Skeletal muscle satellite cell (primary cell): ENCODE results near the gene ATP8B1.
"Not testable (repeated sequence)": the region's sequence is repeated elsewhere in the genome, so short reads cannot be mapped to it uniquely, and the experiment has no call there.

Experiments
- H3K27me3 ChIP-seq: 2 replicates; pipeline ENCODE4 v1.7.0; 2013; ENCODE audit warnings: low read length; ENCODE audit not compliant: control insufficient read depth, insufficient read depth
- H3K36me3 ChIP-seq: 2 replicates; pipeline ENCODE4 v1.7.0; 2013; ENCODE audit warnings: mild to moderate bottlenecking, control low read depth, low read length; ENCODE audit not compliant: insufficient read depth
- H3K4me1 ChIP-seq: 2 replicates; pipeline ENCODE4 v1.7.0; 2013; ENCODE audit warnings: low read length; ENCODE audit not compliant: control insufficient read depth, insufficient read depth
- H3K4me2 ChIP-seq: 2 replicates; pipeline ENCODE4 v1.7.0; 2013; ENCODE audit warnings: mild to moderate bottlenecking, low read length
- H3K4me3 ChIP-seq: 2 replicates; pipeline ENCODE4 v1.7.0; 2013; ENCODE audit warnings: low read length
- H3K9ac ChIP-seq: 2 replicates; pipeline ENCODE4 v1.7.0; 2013; ENCODE audit warnings: mild to moderate bottlenecking, low read depth, low read length, moderate library complexity
- H3K9me3 ChIP-seq: replicated peaks from 2 replicates; pipeline ENCODE4 v1.7.0; 2013; ENCODE audit warnings: mild to moderate bottlenecking, control low read depth, low read length

ATP8B1 gene

GRCh38 chr18:57836557-57836956 lies 33.4 kb upstream of the ATP8B1 start:
- no peak overlapping the region for H3K9ac ChIP-seq
- H3K4me1 ChIP-seq, result peaks cover 30% of the 10 kb centered on the region
- no peak overlapping the region for H3K4me3 ChIP-seq
- H3K9me3 ChIP-seq, result no peaks in the 10 kb centered on the region
- H3K4me2 ChIP-seq, result no peak overlapping the region
- no peaks in the 10 kb centered on the region for H3K36me3 ChIP-seq
- H3K27me3 ChIP-seq, result no peaks in the 10 kb centered on the region

- H3K9ac ChIP-seq, result no peak overlapping the region
- H3K36me3 ChIP-seq, result no peaks in the 10 kb centered on the region
- no peak overlapping the region for H3K4me2 ChIP-seq
- H3K4me1 ChIP-seq, result peaks cover 30% of the 10 kb centered on the region
- H3K9me3 ChIP-seq, result no peaks in the 10 kb centered on the region
- no peaks in the 10 kb centered on the region for H3K27me3 ChIP-seq
- no peak overlapping the region for H3K4me3 ChIP-seq
Measured at GRCh38 chr18:57835904-57836303, 32.8 kb upstream of the ATP8B1 start.

- Histone ChIP-seq H3K9ac (no peak overlapping the region), H3K36me3 (no peaks in the 10 kb centered on the region), H3K4me1 (peaks cover 20% of the 10 kb centered on the region), H3K27me3 (no peaks in the 10 kb centered on the region), H3K4me2 (no peak overlapping the region), H3K9me3 (no peaks in the 10 kb centered on the region), H3K4me3 (no peak overlapping the region)
Measured at GRCh38 chr18:57834616-57835015, 31.5 kb upstream of the ATP8B1 start.

GRCh38 chr18:57833441-57834101 lies 30.5 kb upstream of the ATP8B1 start:
- no peaks in the 10 kb centered on the region for H3K36me3 ChIP-seq
- no peaks in the 10 kb centered on the region for H3K9me3 ChIP-seq
- no peak overlapping the region for H3K9ac ChIP-seq
- H3K4me1 ChIP-seq, result peaks cover 10% of the 10 kb centered on the region
- H3K27me3 ChIP-seq, result no peaks in the 10 kb centered on the region
- peak overlapping the region; percentile 55 for H3K4me2 ChIP-seq
- H3K4me3 ChIP-seq, result no peak overlapping the region

- H3K4me3 ChIP-seq, result no peak overlapping the region
- H3K9me3 ChIP-seq, result no peaks in the 10 kb centered on the region
- peaks cover 10% of the 10 kb centered on the region for H3K4me1 ChIP-seq
- no peaks in the 10 kb centered on the region for H3K27me3 ChIP-seq
- no peak overlapping the region for H3K4me2 ChIP-seq
- H3K36me3 ChIP-seq, result no peaks in the 10 kb centered on the region
- no peak overlapping the region for H3K9ac ChIP-seq
Measured at GRCh38 chr18:57832730-57833129, 29.6 kb upstream of the ATP8B1 start.

GRCh38 chr18:57831597-57832377 lies 28.7 kb upstream of the ATP8B1 start:
- Histone ChIP-seq H3K9ac (no peak overlapping the region), H3K4me1 (peaks cover 10% of the 10 kb centered on the region), H3K9me3 (no peaks in the 10 kb centered on the region), H3K36me3 (no peaks in the 10 kb centered on the region), H3K4me3 (no peak overlapping the region), H3K27me3 (no peaks in the 10 kb centered on the region), H3K4me2 (no peak overlapping the region)

- Histone ChIP-seq H3K27me3 (no peaks in the 10 kb centered on the region), H3K9ac (no peak overlapping the region), H3K36me3 (no peaks in the 10 kb centered on the region), H3K9me3 (no peaks in the 10 kb centered on the region), H3K4me3 (no peak overlapping the region), H3K4me2 (no peak overlapping the region), H3K4me1 (no peaks in the 10 kb centered on the region)
Measured at GRCh38 chr18:57827646-57828045, 24.5 kb upstream of the ATP8B1 start.

GRCh38 chr18:57826252-57826651 lies 23.1 kb upstream of the ATP8B1 start:
- no peak overlapping the region for H3K9ac ChIP-seq
- H3K4me2 ChIP-seq, result no peak overlapping the region
- no peaks in the 10 kb centered on the region for H3K9me3 ChIP-seq
- no peak overlapping the region for H3K4me3 ChIP-seq
- no peaks in the 10 kb centered on the region for H3K4me1 ChIP-seq
- no peaks in the 10 kb centered on the region for H3K27me3 ChIP-seq
- H3K36me3 ChIP-seq, result no peaks in the 10 kb centered on the region

GRCh38 chr18:57820583-57820982 lies 17.5 kb upstream of the ATP8B1 start:
- not testable (repeated sequence) for H3K9me3 ChIP-seq, H3K27me3 ChIP-seq, H3K36me3 ChIP-seq
- Histone ChIP-seq H3K9ac (peak overlapping the region; percentile 59), H3K4me3 (peak overlapping the region; percentile 34), H3K4me2 (peak overlapping the region; percentile 61), H3K4me1 (peaks cover 18% of the 10 kb centered on the region)

GRCh38 chr18:57819671-57820460 lies 16.8 kb upstream of the ATP8B1 start:
- peak overlapping the region; percentile 34 for H3K4me3 ChIP-seq

GRCh38 chr18:57819119-57819518 lies 16.0 kb upstream of the ATP8B1 start:
- H3K9ac ChIP-seq, result no peak overlapping the region
- H3K4me1 ChIP-seq, result peaks cover 18% of the 10 kb centered on the region
- no peaks in the 10 kb centered on the region for H3K27me3 ChIP-seq
- H3K4me3 ChIP-seq, result no peak overlapping the region
- H3K36me3 ChIP-seq, result no peaks in the 10 kb centered on the region
- no peaks in the 10 kb centered on the region for H3K9me3 ChIP-seq
- H3K4me2 ChIP-seq, result no peak overlapping the region

More at GRCh38 chr18:57819671-57820460, 16.8 kb upstream of the ATP8B1 start:
- H3K4me2 ChIP-seq, result peak overlapping the region; percentile 61
- no peaks in the 10 kb centered on the region for H3K9me3 ChIP-seq
- H3K36me3 ChIP-seq, result no peaks in the 10 kb centered on the region
- peak overlapping the region; percentile 59 for H3K9ac ChIP-seq
- no peaks in the 10 kb centered on the region for H3K27me3 ChIP-seq
- peaks cover 18% of the 10 kb centered on the region for H3K4me1 ChIP-seq
